ENCODE data around the gene MEOX2.

Gene MEOX2

DNA sequence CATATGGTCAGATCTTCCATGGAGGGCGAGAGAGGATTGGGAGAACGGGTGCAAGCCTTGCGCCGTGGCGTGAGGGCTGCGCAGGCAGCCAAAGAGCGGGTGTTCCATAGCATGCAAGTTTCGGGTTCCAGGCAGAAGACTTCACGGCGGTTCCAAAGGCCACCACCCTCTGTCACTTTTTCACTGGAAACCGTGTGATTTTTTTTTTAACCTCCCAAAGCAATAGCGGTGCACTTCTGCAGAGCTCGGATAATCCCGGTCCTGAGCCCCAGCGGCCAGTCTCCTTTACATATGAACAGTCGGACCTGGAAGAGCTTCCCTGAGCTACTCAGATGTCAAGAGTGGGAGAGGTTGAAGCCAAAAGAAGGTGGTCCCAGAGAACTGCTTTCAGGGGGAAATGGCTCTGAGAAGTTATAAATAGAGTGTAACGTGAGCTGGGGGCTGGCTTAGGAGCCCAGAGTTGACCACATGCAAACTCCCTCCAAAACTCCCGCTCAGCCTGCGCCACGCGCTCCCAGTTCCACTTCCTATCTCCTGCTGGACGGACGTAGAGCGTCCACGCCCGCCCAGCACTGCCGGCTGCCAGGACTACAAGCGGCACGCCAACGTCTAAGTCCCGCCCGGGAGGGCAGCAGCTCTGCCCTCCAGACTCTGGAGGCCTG, at the start of gene MEOX2:
MEOX2 (minus strand) TSS at position 389 of the 662 bp plus-strand sequence; CDS start at position 108, 281 bp downstream.
- H3K27ac ChIP-seq (ENCODE audit: low read length) = no peak within 1 kb of the TSS
- H3K9ac ChIP-seq (ENCODE audit: low read length) = no peak within 1 kb of the TSS
- TF ChIP-seq, protein P1, sequence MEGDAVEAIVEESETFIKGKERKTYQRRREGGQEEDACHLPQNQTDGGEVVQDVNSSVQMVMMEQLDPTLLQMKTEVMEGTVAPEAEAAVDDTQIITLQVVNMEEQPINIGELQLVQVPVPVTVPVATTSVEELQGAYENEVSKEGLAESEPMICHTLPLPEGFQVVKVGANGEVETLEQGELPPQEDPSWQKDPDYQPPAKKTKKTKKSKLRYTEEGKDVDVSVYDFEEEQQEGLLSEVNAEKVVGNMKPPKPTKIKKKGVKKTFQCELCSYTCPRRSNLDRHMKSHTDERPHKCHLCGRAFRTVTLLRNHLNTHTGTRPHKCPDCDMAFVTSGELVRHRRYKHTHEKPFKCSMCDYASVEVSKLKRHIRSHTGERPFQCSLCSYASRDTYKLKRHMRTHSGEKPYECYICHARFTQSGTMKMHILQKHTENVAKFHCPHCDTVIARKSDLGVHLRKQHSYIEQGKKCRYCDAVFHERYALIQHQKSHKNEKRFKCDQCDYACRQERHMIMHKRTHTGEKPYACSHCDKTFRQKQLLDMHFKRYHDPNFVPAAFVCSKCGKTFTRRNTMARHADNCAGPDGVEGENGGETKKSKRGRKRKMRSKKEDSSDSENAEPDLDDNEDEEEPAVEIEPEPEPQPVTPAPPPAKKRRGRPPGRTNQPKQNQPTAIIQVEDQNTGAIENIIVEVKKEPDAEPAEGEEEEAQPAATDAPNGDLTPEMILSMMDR (IDR thresholded peaks at IDR 0.05; ENCODE audit: low read length) = no peak
- TF ChIP-seq EZH2 (optimal IDR thresholded peaks at IDR 0.05; ENCODE audit: low read depth, low read length) = no peak
- no peak for TF ChIP-seq EZH2phosphoT487 (IDR thresholded peaks at IDR 0.05; ENCODE audit: low read length)
- H3K36me3 ChIP-seq (replicated peaks; ENCODE audit: insufficient read depth, low read length) = no peaks in the 10 kb centered on the region
- no peak within 1 kb of the TSS for H3K4me3 ChIP-seq (ENCODE audit: low read length)
- no peak within 1 kb of the TSS for H2AFZ ChIP-seq (ENCODE audit: low read length)
- no peaks in the 10 kb centered on the region for H3K27me3 ChIP-seq (replicated peaks; ENCODE audit: insufficient read depth, low read length)
- no peaks in the 10 kb centered on the region for H3F3A ChIP-seq (ENCODE audit: insufficient read depth, low read length)
- H3K9me3 ChIP-seq (replicated peaks; ENCODE audit: insufficient read depth, low read length) = 0 out of 2 replicates have a peak, but pooled peaks cover 2% of the 10 kb centered on the region
- no peaks in the 10 kb centered on the region for H3K4me1 ChIP-seq (ENCODE audit: low read length)
- H3K4me2 ChIP-seq (ENCODE audit: low read depth, low read length) = no peak within 1 kb of the TSS
- DNase-seq = no peak
- no peaks in the 10 kb centered on the region for H4K20me1 ChIP-seq (ENCODE audit: insufficient read depth, low read length)
- H3K79me2 ChIP-seq (ENCODE audit: low read length) = no peaks in the 10 kb centered on the region
- H3K9me2 ChIP-seq (replicated peaks; ENCODE audit: insufficient read depth, low read length) = no peaks in the 10 kb centered on the region

DNA sequence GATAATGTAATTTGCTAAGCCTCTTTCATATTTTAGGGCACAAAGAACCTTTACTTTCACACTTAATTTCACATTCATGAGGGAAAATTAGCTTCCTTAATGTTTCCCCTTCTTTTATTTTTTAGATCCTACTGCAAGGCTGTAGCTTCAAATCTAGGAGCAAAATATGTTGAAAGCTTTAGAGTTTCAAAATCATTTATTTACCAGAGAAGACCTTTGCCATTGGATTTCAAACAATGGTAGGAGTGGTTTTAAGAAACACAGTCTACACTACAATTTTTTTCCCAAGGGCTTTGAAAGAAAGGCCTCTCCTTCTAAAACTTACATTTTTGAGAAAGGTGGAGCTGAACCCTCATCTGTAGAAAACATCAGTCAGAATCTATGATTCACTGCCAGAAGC, 43.3 kb upstream of the MEOX2 start:
- H3K79me2 ChIP-seq (ENCODE audit: low read length) = no peaks in the 10 kb centered on the region
- TF ChIP-seq EZH2 (optimal IDR thresholded peaks at IDR 0.05; ENCODE audit: low read depth, low read length) = no peak
- TF ChIP-seq, protein P1 (IDR thresholded peaks at IDR 0.05; ENCODE audit: low read length) = no peak
- no peak for TF ChIP-seq EZH2phosphoT487 (IDR thresholded peaks at IDR 0.05; ENCODE audit: low read length)
- H3K4me1 ChIP-seq (ENCODE audit: low read length) = no peaks in the 10 kb centered on the region
- no peak for DNase-seq
- no peaks in the 10 kb centered on the region for H3K9me3 ChIP-seq (replicated peaks; ENCODE audit: insufficient read depth, low read length)
- H3K27me3 ChIP-seq (replicated peaks; ENCODE audit: insufficient read depth, low read length) = no peaks in the 10 kb centered on the region
- H3K9me2 ChIP-seq (replicated peaks; ENCODE audit: insufficient read depth, low read length) = no peaks in the 10 kb centered on the region
- no peak overlapping the region for H3K9ac ChIP-seq (ENCODE audit: low read length)
- no peaks in the 10 kb centered on the region for H3K36me3 ChIP-seq (replicated peaks; ENCODE audit: insufficient read depth, low read length)
- no peak overlapping the region for H3K4me2 ChIP-seq (ENCODE audit: low read depth, low read length)
- no peak overlapping the region for H3K27ac ChIP-seq (ENCODE audit: low read length)
- no peaks in the 10 kb centered on the region for H3F3A ChIP-seq (ENCODE audit: insufficient read depth, low read length)
- H2AFZ ChIP-seq (ENCODE audit: low read length) = no peak overlapping the region
- no peaks in the 10 kb centered on the region for H4K20me1 ChIP-seq (ENCODE audit: insufficient read depth, low read length)
- no peak overlapping the region for H3K4me3 ChIP-seq (ENCODE audit: low read length)

DNA sequence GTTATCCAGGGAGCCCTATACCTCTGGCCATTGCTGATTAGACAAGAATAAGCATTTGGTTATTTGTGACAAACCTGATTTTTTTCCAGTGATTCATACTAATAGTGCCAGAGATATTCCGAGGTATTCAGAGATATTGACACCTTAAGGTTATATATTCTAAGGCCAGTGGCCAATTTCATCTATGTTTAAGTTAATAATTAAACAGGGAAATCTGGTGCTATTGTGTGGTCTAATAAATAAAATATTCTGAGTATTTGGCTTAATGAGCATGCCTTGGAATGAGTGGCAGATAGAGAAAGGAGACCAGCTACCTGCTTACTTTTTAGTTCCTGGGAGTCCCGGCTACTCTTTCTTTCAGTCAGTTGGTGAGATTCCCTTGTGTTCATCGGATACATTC, 38.6 kb upstream of the MEOX2 start:
- no peaks in the 10 kb centered on the region for H4K20me1 ChIP-seq (ENCODE audit: insufficient read depth, low read length)
- no peak overlapping the region for H3K4me2 ChIP-seq (ENCODE audit: low read depth, low read length)
- no peaks in the 10 kb centered on the region for H3K9me2 ChIP-seq (replicated peaks; ENCODE audit: insufficient read depth, low read length)
- H3K36me3 ChIP-seq (replicated peaks; ENCODE audit: insufficient read depth, low read length) = no peaks in the 10 kb centered on the region
- H3K9ac ChIP-seq (ENCODE audit: low read length) = no peak overlapping the region
- no peaks in the 10 kb centered on the region for H3K4me1 ChIP-seq (ENCODE audit: low read length)
- no peaks in the 10 kb centered on the region for H3K27me3 ChIP-seq (replicated peaks; ENCODE audit: insufficient read depth, low read length)
- TF ChIP-seq EZH2phosphoT487 (IDR thresholded peaks at IDR 0.05; ENCODE audit: low read length) = no peak
- TF ChIP-seq, protein P1 (IDR thresholded peaks at IDR 0.05; ENCODE audit: low read length) = no peak
- no peak for TF ChIP-seq EZH2 (optimal IDR thresholded peaks at IDR 0.05; ENCODE audit: low read depth, low read length)
- DNase-seq = no peak
- H3K27ac ChIP-seq (ENCODE audit: low read length) = no peak overlapping the region
- H3F3A ChIP-seq (ENCODE audit: insufficient read depth, low read length) = no peaks in the 10 kb centered on the region
- no peaks in the 10 kb centered on the region for H3K9me3 ChIP-seq (replicated peaks; ENCODE audit: insufficient read depth, low read length)
- no peak overlapping the region for H3K4me3 ChIP-seq (ENCODE audit: low read length)
- H2AFZ ChIP-seq (ENCODE audit: low read length) = no peak overlapping the region
- H3K79me2 ChIP-seq (ENCODE audit: low read length) = no peaks in the 10 kb centered on the region

All from MM.1S (cell line).